Esophagus squamous epithelium (tissue), 4 donors: ENCODE data around the gene NEDD1.

Experiments used
- POLR2A ChIP-seq, 4 donors: fragments of 450-650 bp; IDR thresholded peaks; one replicate each; pipeline ENCODE4 v1.6.1; 2017; ENCODE audit warnings: antibody characterized with exemption in 4 of 4, mild to moderate bottlenecking in 4 of 4, moderate library complexity in 3 of 4
- TF ChIP-seq, protein P1 (sequence below), 6 experiments: fragments of 450-650 bp in 4 of 6; fragments of 200-600 bp in 2 of 6; sonication (generic) in 2 of 6; IDR thresholded peaks; one replicate each; pipeline ENCODE4 v1.5.1; 2016 to 2019; ENCODE audit warnings: antibody characterized with exemption in 6 of 6, mild to moderate bottlenecking in 4 of 6, moderate library complexity in 4 of 6

DNA sequence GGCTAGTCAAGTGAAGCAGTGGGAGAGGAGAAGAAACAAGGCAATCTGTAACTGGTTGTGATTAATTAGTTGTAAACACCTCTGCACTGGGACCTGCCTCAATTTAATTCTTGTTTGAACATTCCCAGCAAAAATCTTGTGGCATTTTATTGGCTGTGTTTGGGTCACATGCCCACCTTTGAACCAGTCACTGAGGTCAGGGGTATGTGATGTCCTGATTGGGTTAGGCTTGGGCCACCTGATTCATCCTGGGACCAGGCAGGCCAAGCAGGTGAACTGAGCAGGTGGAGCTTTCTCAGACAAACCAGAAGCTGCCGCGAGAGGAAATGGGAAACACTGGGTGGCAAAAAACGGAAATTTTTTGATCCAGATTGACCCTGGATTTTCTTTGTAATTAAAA, 72.5 kb downstream of the NEDD1 start:
- TF ChIP-seq, protein P1, sequence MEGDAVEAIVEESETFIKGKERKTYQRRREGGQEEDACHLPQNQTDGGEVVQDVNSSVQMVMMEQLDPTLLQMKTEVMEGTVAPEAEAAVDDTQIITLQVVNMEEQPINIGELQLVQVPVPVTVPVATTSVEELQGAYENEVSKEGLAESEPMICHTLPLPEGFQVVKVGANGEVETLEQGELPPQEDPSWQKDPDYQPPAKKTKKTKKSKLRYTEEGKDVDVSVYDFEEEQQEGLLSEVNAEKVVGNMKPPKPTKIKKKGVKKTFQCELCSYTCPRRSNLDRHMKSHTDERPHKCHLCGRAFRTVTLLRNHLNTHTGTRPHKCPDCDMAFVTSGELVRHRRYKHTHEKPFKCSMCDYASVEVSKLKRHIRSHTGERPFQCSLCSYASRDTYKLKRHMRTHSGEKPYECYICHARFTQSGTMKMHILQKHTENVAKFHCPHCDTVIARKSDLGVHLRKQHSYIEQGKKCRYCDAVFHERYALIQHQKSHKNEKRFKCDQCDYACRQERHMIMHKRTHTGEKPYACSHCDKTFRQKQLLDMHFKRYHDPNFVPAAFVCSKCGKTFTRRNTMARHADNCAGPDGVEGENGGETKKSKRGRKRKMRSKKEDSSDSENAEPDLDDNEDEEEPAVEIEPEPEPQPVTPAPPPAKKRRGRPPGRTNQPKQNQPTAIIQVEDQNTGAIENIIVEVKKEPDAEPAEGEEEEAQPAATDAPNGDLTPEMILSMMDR (IDR thresholded peaks at IDR 0.05) = no peak
- no peak for TF ChIP-seq POLR2A (IDR thresholded peaks at IDR 0.05)
